H9 (cell line): Measurements from ENCODE around the gene FAM53A. TPM values are rescaled to one million over a fixed set of nuclear protein-coding genes. Genes with fewer than 3 reads are reported as not detected.

Experiments
- DNase-seq: peaks from one replicate; pipeline ENCODE4 v3.0.0-alpha.2; 2017
- H2AFZ ChIP-seq: one replicate; pipeline ENCODE4 v1.6.1; 2013; ENCODE audit warnings: mild to moderate bottlenecking, low read length, control low read depth, moderate library complexity
- H2AK5ac ChIP-seq: 2 replicates; pipeline ENCODE4 v1.6.1; 2013; ENCODE audit warnings: low read length, control low read depth, mixed read lengths; ENCODE audit not compliant: insufficient read length
- H2BK120ac ChIP-seq: one replicate; pipeline ENCODE4 v1.6.1; 2013; ENCODE audit warnings: low read depth, mild to moderate bottlenecking, low read length, control low read depth, inconsistent platforms; ENCODE audit not compliant: poor library complexity, severe bottlenecking
- H2BK12ac ChIP-seq: 2 replicates; pipeline ENCODE4 v1.6.1; 2013; ENCODE audit warnings: low read length, control low read depth, mixed read lengths, low read depth; ENCODE audit not compliant: insufficient read length
- H2BK15ac ChIP-seq: 2 replicates; pipeline ENCODE4 v1.6.1; 2013; ENCODE audit warnings: low read depth, low read length, control low read depth
- H2BK20ac ChIP-seq: one replicate; pipeline ENCODE4 v1.6.1; 2013; ENCODE audit warnings: low read depth, mild to moderate bottlenecking, low read length, control low read depth, inconsistent platforms; ENCODE audit not compliant: poor library complexity, severe bottlenecking
- H2BK5ac ChIP-seq: 2 replicates; pipeline ENCODE4 v1.6.1; 2013; ENCODE audit warnings: low read length, control low read depth, mixed read lengths; ENCODE audit not compliant: insufficient read length
- H3K14ac ChIP-seq: 2 replicates; pipeline ENCODE4 v1.6.1; 2013; ENCODE audit warnings: low read length, control low read depth; ENCODE audit not compliant: insufficient read depth
- H3K18ac ChIP-seq: 2 replicates; pipeline ENCODE4 v1.6.1; 2013; ENCODE audit warnings: low read depth, mild to moderate bottlenecking, mixed read lengths, low read length, control low read depth; ENCODE audit not compliant: insufficient read length
- H3K23ac ChIP-seq: 2 replicates; pipeline ENCODE4 v1.6.1; 2013; ENCODE audit warnings: low read length, control low read depth, mixed read lengths, low read depth; ENCODE audit not compliant: insufficient read length
- H3K23me2 ChIP-seq: 2 replicates; pipeline ENCODE4 v1.6.1; 2013; ENCODE audit warnings: low read depth, mild to moderate bottlenecking, mixed read lengths, low read length, control low read depth; ENCODE audit not compliant: insufficient read length, poor library complexity, severe bottlenecking
- H3K27ac ChIP-seq: 2 replicates; pipeline ENCODE4 v1.5.1; 2013; ENCODE audit warnings: low read length, control low read depth, mixed read lengths, low read depth; ENCODE audit not compliant: insufficient read length
- H3K27me3 ChIP-seq: 2 replicates; pipeline ENCODE4 v1.6.1; 2013; ENCODE audit warnings: low read length, control low read depth, inconsistent platforms; ENCODE audit not compliant: insufficient read depth
- H3K4ac ChIP-seq: 2 replicates; pipeline ENCODE4 v1.6.1; 2013; ENCODE audit warnings: low read depth, mild to moderate bottlenecking, control low read depth, inconsistent platforms, low read length, moderate library complexity
- H3K4me1 ChIP-seq: 2 replicates; pipeline ENCODE4 v1.6.1; 2013; ENCODE audit warnings: low read length, control low read depth, inconsistent platforms; ENCODE audit not compliant: insufficient read depth
- H3K4me2 ChIP-seq: 2 replicates; pipeline ENCODE4 v1.6.1; 2013; ENCODE audit warnings: low read length, control low read depth, mixed read lengths; ENCODE audit not compliant: insufficient read length, insufficient read depth
- H3K56ac ChIP-seq: 2 replicates; pipeline ENCODE4 v1.6.1; 2013; ENCODE audit warnings: low read depth, mild to moderate bottlenecking, mixed read lengths, low read length, control low read depth; ENCODE audit not compliant: insufficient read length
- H3K79me1 ChIP-seq: 2 replicates; pipeline ENCODE4 v1.6.1; 2013; ENCODE audit warnings: low read depth, mild to moderate bottlenecking, moderate library complexity, low read length, control low read depth, inconsistent platforms; ENCODE audit not compliant: insufficient read depth, poor library complexity, severe bottlenecking
- H3K79me2 ChIP-seq: 2 replicates; pipeline ENCODE4 v1.6.1; 2013; ENCODE audit warnings: low read length, control low read depth, inconsistent platforms; ENCODE audit not compliant: insufficient read depth
- H3K9ac ChIP-seq: 2 replicates; pipeline ENCODE4 v1.6.1; 2013; ENCODE audit warnings: low read length, control low read depth, mixed read lengths; ENCODE audit not compliant: insufficient read length; ENCODE audit errors: extremely low read depth
- H3K9me3 ChIP-seq: one replicate; pipeline ENCODE4 v1.6.1; 2013; ENCODE audit warnings: low read depth, low read length, inconsistent platforms; ENCODE audit not compliant: control insufficient read depth
- H3T11ph ChIP-seq: one replicate; pipeline ENCODE4 v1.6.1; 2013; ENCODE audit warnings: mild to moderate bottlenecking, low read length, control low read depth, inconsistent platforms
- H4K20me1 ChIP-seq: one replicate; pipeline ENCODE4 v1.6.1; 2013; ENCODE audit not compliant: control insufficient read depth, insufficient read length, insufficient read depth
- H4K5ac ChIP-seq: 2 replicates; pipeline ENCODE4 v1.6.1; 2013; ENCODE audit warnings: low read depth, mild to moderate bottlenecking, mixed read lengths, low read length, control low read depth; ENCODE audit not compliant: insufficient read length
- H4K8ac ChIP-seq: replicated peaks from 2 replicates; pipeline ENCODE4 v1.6.1; 2013; ENCODE audit warnings: low read length, control low read depth, mixed read lengths, low read depth; ENCODE audit not compliant: insufficient read length
- H4K91ac ChIP-seq: 2 replicates; pipeline ENCODE4 v1.6.1; 2013; ENCODE audit warnings: low read depth, mild to moderate bottlenecking, moderate library complexity, mixed read lengths, low read length, control low read depth; ENCODE audit not compliant: insufficient read length
- H3K27ac Mint-ChIP-seq, 3 experiments: 2 replicates in 2 of 3; 3 replicates in 1 of 3; pipeline ENCODE4 v1.8.0; 2020 to 2021; ENCODE audit warnings: mixed read lengths in 3 of 3, mild to moderate bottlenecking in 1 of 3, moderate library complexity in 1 of 3
- H3K27me3 Mint-ChIP-seq: 2 replicates; pipeline ENCODE4 v1.8.0; 2021; ENCODE audit warnings: low read depth, mild to moderate bottlenecking, moderate library complexity, mixed read lengths
- H3K36me3 Mint-ChIP-seq, 3 experiments: 2 replicates in 2 of 3; 3 replicates in 1 of 3; pipeline ENCODE4 v1.8.0; 2020 to 2021; ENCODE audit warnings: low read depth in 3 of 3, mixed read lengths in 3 of 3; ENCODE audit not compliant: insufficient read depth in 1 of 3
- H3K4me1 Mint-ChIP-seq, 2 experiments: 2 replicates each; pipeline ENCODE4 v1.8.0; 2020; ENCODE audit warnings: mixed read lengths in 2 of 2
- H3K4me3 Mint-ChIP-seq, 2 experiments: 2 replicates in 1 of 2; 3 replicates in 1 of 2; pipeline ENCODE4 v1.8.0; 2020 to 2021; ENCODE audit warnings: mild to moderate bottlenecking in 2 of 2, mixed read lengths in 2 of 2, moderate library complexity in 1 of 2
- H3K9me3 Mint-ChIP-seq, 2 experiments: 2 replicates in 1 of 2; 3 replicates in 1 of 2; pipeline ENCODE4 v1.8.0; 2020; ENCODE audit warnings: mild to moderate bottlenecking in 2 of 2, mixed read lengths in 2 of 2, moderate library complexity in 1 of 2
- CTCF ChIP-seq: fragments of 200-600 bp; sonication (generic); conservative IDR thresholded peaks from 3 replicates; pipeline ENCODE4 v1.8.0; 2021; ENCODE audit warnings: antibody characterized with exemption, mild to moderate bottlenecking
- WGBS: extraction: QIAGEN DNeasy Blood & Tissue Kit; methylation state at CpG from one replicate; pipeline ENCODE4 v1.1.7; 2013; ENCODE audit warnings: missing lambda C conversion rate, low lambda C conversion rate, mixed read lengths; ENCODE audit not compliant: insufficient read length; ENCODE audit errors: extremely low coverage; 5-methylcytosine and 5-hydroxymethylcytosine counted together
- total RNA-seq: library from RNA; stranded (reverse); gene quantifications from 2 replicates; pipeline ENCODE4 v1.2.1, GENCODE V29; 2021

FAM53A gene
- total RNA-seq, 1 experiment from 2014 or later, result 2.4 TPM

GRCh38 chr4:1659104-1660043 lies 24.7 kb downstream of the FAM53A start:
- Histone ChIP-seq H2BK15ac (peak overlapping the region; percentile 55; the same call in 1 of the 2 replicates), H4K91ac (no peak overlapping the region), H3K9me3 (no peaks in the 10 kb centered on the region), H3K14ac (peak overlapping the region; percentile 53; the same call in 1 of the 2 replicates), H2BK20ac (no peak overlapping the region), H3K27ac (no peak overlapping the region), H2BK12ac (no peak overlapping the region), H3K23me2 (no peaks in the 10 kb centered on the region), H3K4me1 (no peaks in the 10 kb centered on the region), H4K5ac (no peak overlapping the region), H3K23ac (no peak overlapping the region), H3K4me2 (no peak overlapping the region), H3K18ac (no peak overlapping the region), H4K20me1 (no peaks in the 10 kb centered on the region), H3T11ph (no peak overlapping the region), H3K56ac (no peak overlapping the region), H3K27me3 (no peaks in the 10 kb centered on the region), H3K9ac (no peak overlapping the region), H3K79me1 (no peaks in the 10 kb centered on the region), H2AK5ac (no peak overlapping the region), H3K79me2 (no peaks in the 10 kb centered on the region), H2AFZ (no peak overlapping the region), H2BK120ac (no peak overlapping the region), H4K8ac (no peak overlapping the region), H3K4ac (no peak overlapping the region), H2BK5ac (no peak overlapping the region)
- H3K9me3 Mint-ChIP-seq, result no peaks in the 10 kb centered on the region; a peak in 1 of 5 replicates
- peak overlapping the region in 2 of 3 experiments; percentile 64 to 72; a peak in 2 of 7 replicates for H3K27ac Mint-ChIP-seq
- no peak for DNase-seq
- no CpG with 5 or more reads among the region's 39 CpGs for WGBS
- no peaks in the 10 kb centered on the region for H3K27me3 Mint-ChIP-seq
- no peak overlapping the region; a peak in 1 of 5 replicates for H3K4me3 Mint-ChIP-seq
- no peaks in the 10 kb centered on the region for H3K36me3 Mint-ChIP-seq
- H3K4me1 Mint-ChIP-seq, result peaks cover 7 to 11% of the 10 kb centered on the region in 2 experiments; a peak in 3 of 4 replicates
- no peak for TF ChIP-seq CTCF
